GM03348 (cell line): Measurements from ENCODE around the gene SPATA25.
A peak's percentile ranks its signal among the peaks of the same experiment; 100 is the strongest.
"Not testable (repeated sequence)": the region's sequence is repeated elsewhere in the genome, so short reads cannot be mapped to it uniquely, and the experiment has no call there.

Experiments used
- DNase-seq: peaks from one replicate; pipeline ENCODE4 v3.0.0; 2012; ENCODE audit warnings: low spot score

SPATA25 gene

DNA sequence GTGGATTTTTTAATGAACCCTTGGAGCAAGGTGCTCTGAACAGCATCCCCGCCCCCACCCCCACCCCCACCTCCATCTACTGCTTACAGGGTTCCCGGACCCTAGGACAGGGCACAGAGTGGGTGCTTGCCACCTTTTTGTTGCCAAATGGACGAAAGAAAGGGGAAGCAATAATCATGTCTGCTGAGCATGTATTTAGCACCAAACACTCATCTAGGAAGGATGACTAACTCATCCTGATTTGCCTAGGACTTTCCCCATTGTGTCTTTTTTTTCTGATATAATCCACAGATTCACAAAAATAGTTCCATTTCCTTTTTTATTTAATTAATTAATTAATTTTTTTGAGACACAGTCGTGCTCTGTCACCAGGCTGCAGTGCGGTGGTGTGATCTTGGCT, 25.7 kb upstream of the SPATA25 start:
- no peak for DNase-seq

DNA sequence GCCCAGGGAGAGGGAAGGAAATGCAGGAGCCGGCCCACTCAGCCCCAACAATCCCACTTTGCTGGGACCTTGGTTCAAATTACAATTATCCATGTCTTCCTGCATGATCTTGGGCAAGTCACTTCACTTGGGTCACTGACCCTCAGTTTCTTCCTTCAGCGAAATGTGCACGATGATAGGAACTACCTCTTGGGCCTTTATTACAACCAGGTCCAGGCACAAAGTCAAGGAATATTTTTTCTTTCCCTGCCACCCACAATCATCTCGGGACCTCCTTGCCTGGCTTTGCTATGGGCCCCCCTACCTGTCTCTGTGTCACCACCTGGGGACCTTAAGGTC, 24.9 kb upstream of the SPATA25 start:
- DNase-seq: no peak

GRCh38 chr20:45911486-45912343, 24.3 kb upstream of the SPATA25 start, which contains the start of gene PLTP:
Gene PLTP, minus strand, starts transcription at chr20:45912155. Its CDS starts 703 bp downstream, at chr20:45911452.
- peak; percentile 77 for DNase-seq

DNA sequence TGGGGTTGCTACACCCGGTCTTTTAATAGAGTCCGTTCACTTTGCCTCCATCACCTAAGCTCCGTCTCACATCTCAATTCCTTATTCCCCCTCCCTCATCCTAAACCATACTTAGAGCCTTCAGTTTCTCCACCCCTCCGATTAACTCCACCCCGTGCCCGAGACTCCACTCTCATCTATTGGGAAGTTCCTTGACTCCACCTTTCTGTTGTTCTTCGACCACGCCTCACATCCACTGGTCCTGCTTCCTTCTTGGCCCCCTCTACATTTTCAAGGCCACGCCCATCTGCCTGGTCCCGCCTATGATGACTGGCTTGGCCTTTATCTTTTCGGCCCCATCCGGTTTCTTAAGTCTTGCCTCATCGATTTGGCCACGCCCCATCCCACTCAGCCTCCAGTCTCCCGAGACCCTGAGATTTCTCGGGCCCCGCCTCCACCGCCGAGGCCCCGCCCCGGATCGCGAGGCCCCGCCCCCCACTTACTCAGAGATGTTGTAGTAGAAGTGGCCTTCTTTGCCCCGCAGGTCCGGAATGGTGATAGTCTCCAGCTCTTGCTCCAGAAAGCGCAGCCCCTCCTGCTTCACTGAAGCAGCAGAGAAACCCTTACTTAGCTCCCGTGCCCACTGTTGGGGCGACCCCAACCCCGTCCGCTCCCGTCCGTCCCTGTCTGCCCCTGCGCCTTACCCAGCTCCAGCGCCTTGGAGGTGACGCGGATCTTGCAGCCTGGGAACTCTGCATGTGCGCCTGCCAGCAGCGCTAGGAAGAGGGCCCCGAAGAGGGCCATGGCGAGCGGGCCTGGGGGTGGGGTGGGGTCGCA, 23.5 kb upstream of the SPATA25 start:
- peak; percentile 96 for DNase-seq

DNA sequence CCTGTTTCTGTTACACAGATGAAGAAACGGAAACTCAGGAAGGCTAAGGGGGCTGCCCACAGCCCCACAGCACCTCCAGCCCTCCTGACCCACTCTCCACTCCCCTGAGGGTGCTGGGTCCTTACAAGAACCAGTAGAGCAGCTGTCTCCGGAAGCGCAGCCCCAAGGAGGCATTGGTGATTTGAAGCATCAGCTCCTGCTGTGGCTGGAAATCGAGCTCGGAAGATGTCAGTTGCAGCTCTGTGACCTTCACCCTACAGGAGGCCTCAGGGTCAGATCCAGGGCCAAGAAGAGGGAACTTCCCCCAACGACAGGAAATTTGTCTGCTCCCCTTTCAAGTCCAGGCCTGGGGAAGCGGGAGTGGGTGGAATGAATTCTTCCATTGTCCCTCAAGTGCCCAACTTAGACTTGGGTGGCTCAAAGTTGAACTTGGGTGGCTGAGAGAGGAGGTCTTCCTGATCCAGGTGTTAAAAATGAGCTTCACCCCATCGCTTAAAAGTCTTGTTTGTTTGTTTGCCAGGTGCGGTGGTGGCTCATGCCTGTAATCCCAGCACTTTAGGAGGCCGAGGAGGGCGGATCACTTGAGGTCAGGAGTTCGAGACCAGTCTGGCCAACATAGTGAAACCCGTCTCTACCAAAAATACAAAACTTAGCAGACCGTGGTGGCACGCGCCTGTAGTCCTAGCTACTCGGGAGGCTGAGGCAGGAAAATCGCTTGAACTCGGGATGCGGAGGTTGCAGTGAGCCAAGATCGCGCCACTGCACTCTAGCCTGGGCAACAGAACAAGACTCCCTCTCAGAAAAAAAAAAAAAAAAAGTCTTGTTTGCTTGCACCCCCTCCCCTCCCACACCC, 22.6 kb upstream of the SPATA25 start:
- DNase-seq: no peak

- DNase-seq: no peak
Observed at GRCh38 chr20:45909336-45909808, 21.9 kb upstream of the SPATA25 start.

DNA sequence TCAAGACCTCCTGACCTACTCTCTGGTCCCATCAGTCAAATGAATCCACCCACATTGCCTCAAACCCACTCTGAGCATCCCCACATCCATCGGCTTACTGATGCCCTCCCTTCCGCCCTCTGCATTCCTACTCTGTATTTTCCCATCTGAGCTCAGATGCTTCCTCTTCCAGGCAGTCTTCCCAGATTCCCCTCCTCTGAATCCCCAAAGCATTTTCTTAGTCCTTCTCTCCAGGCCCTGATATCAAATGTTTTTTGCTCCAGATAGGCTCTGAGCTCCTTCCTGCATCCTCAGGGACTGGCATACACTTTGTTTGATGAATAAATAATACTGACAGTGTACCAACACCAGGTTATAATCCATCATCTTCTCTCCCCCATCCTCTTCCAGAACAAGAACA, 20.7 kb upstream of the SPATA25 start:
- no peak for DNase-seq

- DNase-seq: no peak
Observed at GRCh38 chr20:45907219-45907948, 20.0 kb upstream of the SPATA25 start.

DNA sequence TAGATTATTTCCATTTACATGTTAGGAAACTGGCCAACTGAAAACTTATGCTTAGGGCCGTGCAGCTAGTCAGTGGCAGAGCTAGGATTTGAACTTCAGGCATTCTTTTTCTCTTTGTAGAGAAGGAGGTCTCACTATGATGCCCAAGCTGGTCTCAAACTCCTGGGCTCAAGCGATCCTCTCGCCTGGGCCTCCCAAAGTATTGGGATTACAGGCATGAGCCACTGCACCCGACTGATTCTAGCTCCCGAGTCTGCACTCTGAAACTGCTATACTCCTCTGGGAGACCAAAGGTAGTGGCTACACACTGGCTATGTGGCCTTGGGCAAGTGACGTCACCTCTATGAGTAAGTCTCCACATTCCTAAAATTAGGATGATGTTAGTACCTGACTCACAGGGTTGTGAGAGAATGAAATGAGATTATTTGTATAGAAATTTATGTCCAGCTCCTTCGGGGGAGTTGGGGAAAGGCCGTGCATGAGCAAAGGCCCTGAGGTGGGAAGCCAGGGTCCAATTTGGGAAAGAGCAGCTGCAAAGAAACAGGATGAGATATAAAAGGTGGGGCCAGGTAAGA, 18.2 kb upstream of the SPATA25 start:
- DNase-seq: peak; percentile 56

GRCh38 chr20:45904583-45905504, 17.4 kb upstream of the SPATA25 start:
- DNase-seq: no peak

DNA sequence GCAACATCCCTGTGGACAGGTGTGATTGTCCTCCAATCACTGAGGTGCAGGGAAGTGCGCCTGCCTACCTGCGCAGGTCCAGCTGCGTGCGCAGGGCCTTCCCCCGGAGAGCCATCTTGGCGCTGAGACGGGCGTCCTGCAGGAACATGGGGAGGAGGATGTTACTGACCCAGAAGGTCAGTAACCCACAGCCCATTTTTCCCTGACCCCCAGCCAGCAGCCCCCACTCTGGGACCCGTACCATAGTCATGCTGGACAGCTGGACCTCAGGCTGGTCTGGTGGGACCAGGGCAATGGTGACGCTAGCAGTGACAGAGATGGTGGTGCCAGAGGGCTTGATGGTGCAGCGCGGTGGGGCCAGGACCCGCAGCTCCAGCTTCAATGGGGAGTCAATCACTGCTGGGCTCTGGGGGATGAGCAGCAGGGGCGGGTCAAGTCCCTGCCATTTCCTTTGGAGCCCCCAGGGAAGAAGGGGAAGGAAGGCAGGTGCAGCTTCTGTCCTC, 14.8 kb upstream of the SPATA25 start:
- no peak for DNase-seq

GRCh38 chr20:45901332-45901731, 13.9 kb upstream of the SPATA25 start:
- not testable (repeated sequence) for DNase-seq

DNA sequence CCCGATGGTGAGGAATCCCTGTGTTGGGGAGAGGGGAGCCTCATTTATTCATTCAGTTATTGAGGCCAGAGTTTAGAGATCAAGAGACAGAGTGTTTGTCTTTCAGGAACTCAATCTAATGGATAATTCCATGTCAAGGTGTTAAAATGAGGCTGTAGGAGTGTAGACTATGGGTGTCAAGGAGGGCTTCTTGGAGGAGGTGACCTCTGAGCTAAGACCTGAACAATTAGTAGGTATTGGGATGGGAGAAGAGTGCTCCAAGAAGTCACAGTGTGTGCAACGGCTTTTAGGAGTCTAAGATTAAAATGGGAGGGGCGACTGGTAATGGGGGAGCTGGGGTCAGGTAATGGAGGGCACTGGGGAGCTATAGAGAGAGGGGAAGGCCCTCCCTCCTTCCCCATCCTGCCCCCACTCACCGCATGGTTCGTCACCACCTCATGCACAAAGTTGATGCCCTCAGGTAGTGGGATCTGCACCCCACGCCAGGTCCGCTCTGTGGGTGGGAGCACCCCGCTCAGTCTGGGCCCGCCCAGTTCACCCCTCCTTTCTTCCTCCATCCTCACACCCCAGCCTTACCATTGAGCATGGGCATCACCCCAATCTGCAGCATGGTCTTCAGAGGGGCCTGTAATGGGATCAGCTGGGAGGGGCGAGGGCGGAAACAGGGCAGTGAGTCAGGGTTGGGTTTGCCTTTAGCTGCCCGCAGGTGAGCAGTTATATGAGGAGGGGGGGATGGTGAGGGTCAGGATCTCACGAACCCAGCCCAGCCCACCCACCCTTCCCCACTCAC, 11.8 kb upstream of the SPATA25 start:
- no peak for DNase-seq

- DNase-seq: no peak
Observed at GRCh38 chr20:45898285-45898684, 10.9 kb upstream of the SPATA25 start.

GRCh38 chr20:45897692-45898091, 10.3 kb upstream of the SPATA25 start:
- DNase-seq: no peak

- no peak for DNase-seq
Observed at GRCh38 chr20:45897289-45897688, 9.9 kb upstream of the SPATA25 start.

DNA sequence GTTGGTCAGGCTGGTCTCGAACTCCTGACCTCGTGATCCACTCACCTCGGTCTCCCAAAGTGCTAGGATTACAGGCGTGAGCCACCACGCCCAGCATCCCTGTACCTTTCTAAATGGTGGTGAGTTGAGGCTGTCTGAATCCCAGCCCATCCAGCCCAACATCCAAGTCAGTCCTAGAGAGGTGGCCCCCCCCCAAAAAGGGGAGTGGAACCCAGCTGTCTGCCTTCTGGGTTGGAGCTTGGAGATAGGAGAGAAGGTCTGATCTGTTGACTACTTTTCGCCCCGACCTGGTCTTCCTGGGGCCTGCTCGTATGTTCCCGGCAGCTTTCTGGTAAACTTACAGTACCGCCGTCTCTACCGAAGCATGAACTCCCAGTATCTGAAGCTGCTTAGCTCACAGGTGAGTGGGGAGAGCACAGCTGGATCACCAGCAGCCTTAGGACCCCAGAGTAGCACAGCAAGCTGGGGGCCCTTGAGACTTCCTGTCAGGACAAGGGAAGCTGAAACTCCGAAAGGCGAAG, 9.3 kb upstream of the SPATA25 start:
- no peak for DNase-seq

- DNase-seq: no peak
Observed at GRCh38 chr20:45894797-45895196, 7.4 kb upstream of the SPATA25 start.

GRCh38 chr20:45893831-45894230, 6.4 kb upstream of the SPATA25 start:
- DNase-seq: no peak
